K562 (cell line): ENCODE data around the gene PDCD1LG2. TPM values are rescaled to one million over a fixed set of nuclear protein-coding genes. Genes with fewer than 3 reads are reported as not detected.

Experiments
- ATAC-seq: fragments of 200-7000 bp; cut with Tn5 transposase; 3 replicates; pipeline ENCODE4 v1.9.1; 2020; ENCODE audit warnings: moderate library complexity
- BruUV-seq: library from RNA; stranded (reverse); fragments of 400-500 nt; replicated peaks from 2 replicates; lab custom pipeline; 2021; lab: Mats Ljungman, UMichigan
- CTCF ChIA-PET: fragments of 300-600 bp; formaldehyde crosslinking; extraction: SDS; loops from one replicate; lab custom pipeline; 2021; ENCODE audit warnings: low intra/inter-chr PET ratio; lab: Yijun Ruan, JAX
- POLR2A ChIA-PET: fragments of 300-600, 350-650 bp; sonication (Branson Sonifier 250); formaldehyde crosslinking; extraction: SDS; loops from one replicate; lab custom pipeline; 2021; ENCODE audit warnings: antibody characterized with exemption, inconsistent platforms; lab: Yijun Ruan, JAX
- DNase-seq, 4 experiments: peaks; one replicate each; pipeline versions ENCODE4 v3.0.0 to v3.0.0-alpha.2; 2011 to 2018; ENCODE audit warnings: low spot score in 3 of 4, mixed read lengths in 3 of 4; ENCODE audit errors: extremely low read depth in 1 of 4
- FAIRE-seq: peaks from 2 replicates; lab custom pipeline; 2011; peaks lifted over from hg19 to GRCh38; lab: Jason Lieb, UNC
- H2AFZ ChIP-seq: 2 replicates; pipeline ENCODE4 v1.6.0; 2011; ENCODE audit warnings: low read depth, low read length, control low read depth, inconsistent platforms
- H3K27ac ChIP-seq: fragments of 200-600 bp; 3 replicates; pipeline ENCODE4 v1.8.0; 2011; ENCODE audit warnings: low read depth, mild to moderate bottlenecking, control low read depth, inconsistent platforms, low read length, moderate library complexity, mixed read lengths; ENCODE audit errors: extremely low read depth
- H3K27me3 ChIP-seq, 2 experiments: fragments of 300-600 bp in 1 of 2; 2 replicates in 1 of 2; 3 replicates in 1 of 2; pipeline versions ENCODE4 v1.6.0 to v1.8.0; 2011; ENCODE audit warnings: inconsistent platforms in 2 of 2, low read length in 2 of 2, mild to moderate bottlenecking in 1 of 2, mixed read lengths in 1 of 2, moderate library complexity in 1 of 2; ENCODE audit not compliant: control insufficient read depth in 2 of 2, insufficient read depth in 2 of 2
- H3K36me3 ChIP-seq: fragments of 300-600 bp; 3 replicates; pipeline ENCODE4 v1.8.0; 2011; ENCODE audit warnings: mild to moderate bottlenecking, low read length, inconsistent platforms; ENCODE audit not compliant: control insufficient read depth, insufficient read depth
- H3K4me1 ChIP-seq, 2 experiments: fragments of 200-600 bp in 1 of 2; replicated peaks in 1 of 2; 2 replicates in 1 of 2; 3 replicates in 1 of 2; pipeline versions ENCODE4 v1.5.1 to v1.8.0; 2011; ENCODE audit warnings: inconsistent platforms in 2 of 2, low read length in 2 of 2, mild to moderate bottlenecking in 1 of 2, mixed read lengths in 1 of 2, moderate library complexity in 1 of 2; ENCODE audit not compliant: control insufficient read depth in 2 of 2, insufficient read depth in 2 of 2
- H3K4me2 ChIP-seq: 2 replicates; pipeline ENCODE4 v1.6.1; 2011; ENCODE audit warnings: low read length, control low read depth, inconsistent platforms, mixed read lengths; ENCODE audit not compliant: insufficient read depth
- H3K4me3 ChIP-seq: fragments of 200-600 bp; sonication (generic), shearing (Covaris generic); 2 replicates; pipeline ENCODE4 v1.5.1; 2016; ENCODE audit warnings: control low read depth, inconsistent platforms
- H3K79me2 ChIP-seq: fragments of 200-600 bp; 3 replicates; pipeline ENCODE4 v1.8.0; 2011; ENCODE audit warnings: low read length, inconsistent platforms; ENCODE audit not compliant: control insufficient read depth, insufficient read depth
- H3K9ac ChIP-seq, 2 experiments: 2 replicates each; pipeline versions ENCODE4 v1.6.0 to v1.6.1; 2011; ENCODE audit warnings: low read depth in 2 of 2, low read length in 2 of 2, control low read depth in 1 of 2, inconsistent platforms in 1 of 2, mild to moderate bottlenecking in 1 of 2, mixed read lengths in 1 of 2; ENCODE audit not compliant: insufficient read depth in 1 of 2
- H3K9me1 ChIP-seq: one replicate; pipeline ENCODE4 v1.6.0; 2011; ENCODE audit warnings: inconsistent platforms, mild to moderate bottlenecking, low read length, moderate library complexity; ENCODE audit not compliant: control insufficient read depth, insufficient read depth
- H3K9me3 ChIP-seq: replicated peaks from 2 replicates; pipeline ENCODE4 v1.5.1; 2011; ENCODE audit warnings: low read depth, low read length, inconsistent platforms; ENCODE audit not compliant: control insufficient read depth, insufficient read depth
- H4K20me1 ChIP-seq: replicated peaks from 2 replicates; pipeline ENCODE4 v1.6.1; 2011; ENCODE audit warnings: low read length, inconsistent platforms, mixed read lengths; ENCODE audit not compliant: control insufficient read depth, insufficient read depth
- C11orf30 ChIP-seq: fragments of 450-650 bp; IDR thresholded peaks from 2 replicates; pipeline ENCODE4 v1.6.1; 2016; ENCODE audit warnings: low read depth, mild to moderate bottlenecking
- CHD1 ChIP-seq: fragments of 200-600 bp; sonication (generic); IDR thresholded peaks from one replicate; pipeline ENCODE4 v1.6.1; 2012; ENCODE audit warnings: mild to moderate bottlenecking, moderate library complexity, low read length, inconsistent platforms
- EP300 ChIP-seq: IDR thresholded peaks from 2 replicates; pipeline ENCODE4 v1.6.1; 2012; ENCODE audit warnings: low read length, improper control_type of control experiment
- MBD1 ChIP-seq: fragments of 250-450 bp; sonication (Bioruptor Pico); IDR thresholded peaks from 2 replicates; pipeline ENCODE4 v1.8.0; 2022; ENCODE audit warnings: inconsistent platforms
- MBD2 ChIP-seq: sonication (generic); IDR thresholded peaks from 2 replicates; pipeline ENCODE4 v1.6.1; 2016; ENCODE audit warnings: low read depth, borderline replicate concordance
- PCBP2 ChIP-seq: fragments of 200-400 bp; formaldehyde crosslinking; IDR thresholded peaks from 2 replicates; pipeline ENCODE4 v1.6.1; 2018; ENCODE audit warnings: low read length, low read depth, mild to moderate bottlenecking, moderate library complexity; ENCODE audit not compliant: poor library complexity, severe bottlenecking
- RNF219 ChIP-seq: fragments of 250-450 bp; sonication (Bioruptor Pico); IDR thresholded peaks from 2 replicates; pipeline ENCODE4 v1.5.0; 2022; ENCODE audit warnings: mild to moderate bottlenecking
- SUPT5H ChIP-seq: fragments of 450-650 bp; IDR thresholded peaks from 2 replicates; pipeline ENCODE4 v1.6.1; 2016
- THAP12 ChIP-seq: fragments of 250-450 bp; sonication (Bioruptor Pico); IDR thresholded peaks from 2 replicates; pipeline ENCODE4 v1.9.0; 2021; ENCODE audit warnings: mild to moderate bottlenecking, inconsistent platforms
- ZNF184 ChIP-seq: sonication (generic); formaldehyde crosslinking; IDR thresholded peaks from 2 replicates; pipeline ENCODE4 v1.5.0; 2020; ENCODE audit warnings: missing genetic modification reagents
- ZNF830 ChIP-seq: fragments of 250-450 bp; sonication (Bioruptor Pico); IDR thresholded peaks from 2 replicates; pipeline ENCODE4 v1.5.0; 2021; ENCODE audit warnings: mild to moderate bottlenecking
- WGBS: fragments of 100-300 bp; shearing (Covaris generic); methylation state at CpG from one replicate; pipeline ENCODE4 v1.1.6; 2016; ENCODE audit warnings: low coverage, mixed read lengths; ENCODE audit not compliant: insufficient coverage; ENCODE audit errors: missing lambda C conversion rate; 5-methylcytosine and 5-hydroxymethylcytosine counted together
- in situ Hi-C: fragments of 300-500 bp; cut with MboI; formaldehyde crosslinking; loops from 4 replicates; pipeline ENCODE4 v1.15.0; 2018; ENCODE audit warnings: inconsistent platforms, mixed read lengths
- intact Hi-C: fragments of 100-400 bp; cut with micrococcal nuclease; formaldehyde crosslinking; loops from 2 replicates; pipeline ENCODE4 v1.14.2; 2022
- polyA plus RNA-seq, 8 experiments: library from polyadenylated mRNA; depleted of rRNA in 4 of 8; stranded (reverse) in 5 of 8; unstranded in 3 of 8; fragments of >200 nt; fragmentation: Nextera tagmentation in 2 of 8; fragmentation: Illumina TruSeq in 1 of 8; extraction: Ambion mirVana in 2 of 8; extraction: Trizol in 1 of 8; gene quantifications; 2 replicates each; pipeline versions ENCODE4 v1.2.1 to v1.2.3, GENCODE V29; 2011 to 2014; ENCODE audit warnings: inconsistent platforms in 1 of 8, missing spikeins in 1 of 8
- total RNA-seq, 7 experiments: library from RNA; depleted of rRNA in 6 of 7; stranded (reverse); fragments of >200 nt in 6 of 7; fragmentation: Illumina TruSeq in 2 of 7; extraction: Trizol in 2 of 7; gene quantifications; 2 replicates each; pipeline versions ENCODE4 v1.2.1 to v1.2.3, GENCODE V29; 2011 to 2021; ENCODE audit warnings: low replicate concordance in 1 of 7
- TF ChIP-seq, protein P1 (sequence below): fragments of 250-450 bp; sonication (Bioruptor Pico); IDR thresholded peaks from 2 replicates; pipeline ENCODE4 v1.5.0; 2020; ENCODE audit warnings: mild to moderate bottlenecking
- TF ChIP-seq, protein P2 (sequence below): fragments of 450-650 bp; formaldehyde crosslinking; IDR thresholded peaks from 2 replicates; pipeline ENCODE4 v1.4.0; 2022; ENCODE audit warnings: mild to moderate bottlenecking, moderate library complexity

Gene PDCD1LG2
- total and polyA plus RNA-seq, 9 of the 15 experiments (the other 6 are each of a cell fraction or from before 2014, with no cell fraction given) = not detected

DNA sequence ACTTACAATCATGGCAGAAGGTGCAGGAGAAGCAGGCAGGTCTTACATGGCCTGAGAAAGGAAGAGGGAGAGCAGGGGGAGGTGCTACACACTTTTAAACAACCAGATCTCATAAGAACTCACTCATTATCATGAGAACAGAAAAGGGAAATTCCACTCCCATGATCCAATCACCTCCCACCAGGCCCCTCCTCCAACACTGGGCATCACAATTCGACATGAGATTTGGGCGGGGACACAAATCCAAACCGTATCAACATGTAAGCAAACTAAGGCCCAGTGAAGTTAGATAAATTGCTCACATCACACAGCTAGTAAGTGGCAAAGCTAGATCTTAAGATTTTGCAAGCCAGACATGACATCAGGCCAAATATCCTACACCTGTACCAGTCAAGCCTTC lies 70.3 kb downstream of the PDCD1LG2 start:
- in situ Hi-C loops = loop anchor here (25.0 kb wide), 1 partner anchor 393 kb away; the partner anchor contains the start of gene INSL6
- intact Hi-C loops = no loop called here
- Histone ChIP-seq H3K36me3 (no peaks in the 10 kb centered on the region), H2AFZ (no peak overlapping the region), H3K27me3 (no peaks in the 10 kb centered on the region), H3K79me2 (no peaks in the 10 kb centered on the region), H3K27ac (no peak overlapping the region), H3K4me1 (no peaks in the 10 kb centered on the region), H4K20me1 (no peaks in the 10 kb centered on the region), H3K9me1 (no peaks in the 10 kb centered on the region), H3K4me3 (no peak overlapping the region), H3K9me3 (no peaks in the 10 kb centered on the region), H3K9ac (no peak overlapping the region), H3K4me2 (no peak overlapping the region)
- ATAC-seq (no peak), FAIRE-seq (no peak), DNase-seq (no peak)
- CTCF ChIA-PET = no interaction called here
- WGBS = 0% methylated on average over 3 of the region's 3 CpGs
- POLR2A ChIA-PET = no interaction called here
- no TSS peak for BruUV-seq
- TF ChIP-seq MBD2 = no peak
- no peak for TF ChIP-seq C11orf30
- no peak for TF ChIP-seq MBD1 (CRISPR knock-in tag)
- TF ChIP-seq SUPT5H = no peak
- no peak for TF ChIP-seq EP300
- no peak for TF ChIP-seq THAP12 (CRISPR knock-in tag)
- TF ChIP-seq ZNF830 (CRISPR knock-in tag) = no peak
- no peak for TF ChIP-seq CHD1
- no peak for TF ChIP-seq RNF219
- TF ChIP-seq PCBP2 = no peak
- TF ChIP-seq, protein P1, sequence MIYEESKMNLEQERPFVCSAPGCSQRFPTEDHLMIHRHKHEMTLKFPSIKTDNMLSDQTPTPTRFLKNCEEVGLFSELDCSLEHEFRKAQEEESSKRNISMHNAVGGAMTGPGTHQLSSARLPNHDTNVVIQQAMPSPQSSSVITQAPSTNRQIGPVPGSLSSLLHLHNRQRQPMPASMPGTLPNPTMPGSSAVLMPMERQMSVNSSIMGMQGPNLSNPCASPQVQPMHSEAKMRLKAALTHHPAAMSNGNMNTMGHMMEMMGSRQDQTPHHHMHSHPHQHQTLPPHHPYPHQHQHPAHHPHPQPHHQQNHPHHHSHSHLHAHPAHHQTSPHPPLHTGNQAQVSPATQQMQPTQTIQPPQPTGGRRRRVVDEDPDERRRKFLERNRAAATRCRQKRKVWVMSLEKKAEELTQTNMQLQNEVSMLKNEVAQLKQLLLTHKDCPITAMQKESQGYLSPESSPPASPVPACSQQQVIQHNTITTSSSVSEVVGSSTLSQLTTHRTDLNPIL (CRISPR knock-in tag) = no peak
- TF ChIP-seq, protein P2, sequence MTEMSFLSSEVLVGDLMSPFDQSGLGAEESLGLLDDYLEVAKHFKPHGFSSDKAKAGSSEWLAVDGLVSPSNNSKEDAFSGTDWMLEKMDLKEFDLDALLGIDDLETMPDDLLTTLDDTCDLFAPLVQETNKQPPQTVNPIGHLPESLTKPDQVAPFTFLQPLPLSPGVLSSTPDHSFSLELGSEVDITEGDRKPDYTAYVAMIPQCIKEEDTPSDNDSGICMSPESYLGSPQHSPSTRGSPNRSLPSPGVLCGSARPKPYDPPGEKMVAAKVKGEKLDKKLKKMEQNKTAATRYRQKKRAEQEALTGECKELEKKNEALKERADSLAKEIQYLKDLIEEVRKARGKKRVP (CRISPR knock-in tag) = no peak
- no peak for TF ChIP-seq ZNF184 (CRISPR knock-in tag)
